GM12875 (cell line): ENCODE measurements around the gene TAF15.

ENCODE experiments used
- H3K4me3 ChIP-seq: one replicate; pipeline ENCODE4 v1.5.1; 2011; ENCODE audit warnings: low read depth, low read length, control low read depth
- TF ChIP-seq, protein P1 (sequence below): IDR thresholded peaks from 2 replicates; pipeline ENCODE4 v1.5.1; 2011; ENCODE audit warnings: low read depth, mild to moderate bottlenecking, control low read depth, inconsistent platforms, low read length, moderate library complexity, borderline replicate concordance; ENCODE audit not compliant: insufficient read depth

The TAF15 gene

DNA sequence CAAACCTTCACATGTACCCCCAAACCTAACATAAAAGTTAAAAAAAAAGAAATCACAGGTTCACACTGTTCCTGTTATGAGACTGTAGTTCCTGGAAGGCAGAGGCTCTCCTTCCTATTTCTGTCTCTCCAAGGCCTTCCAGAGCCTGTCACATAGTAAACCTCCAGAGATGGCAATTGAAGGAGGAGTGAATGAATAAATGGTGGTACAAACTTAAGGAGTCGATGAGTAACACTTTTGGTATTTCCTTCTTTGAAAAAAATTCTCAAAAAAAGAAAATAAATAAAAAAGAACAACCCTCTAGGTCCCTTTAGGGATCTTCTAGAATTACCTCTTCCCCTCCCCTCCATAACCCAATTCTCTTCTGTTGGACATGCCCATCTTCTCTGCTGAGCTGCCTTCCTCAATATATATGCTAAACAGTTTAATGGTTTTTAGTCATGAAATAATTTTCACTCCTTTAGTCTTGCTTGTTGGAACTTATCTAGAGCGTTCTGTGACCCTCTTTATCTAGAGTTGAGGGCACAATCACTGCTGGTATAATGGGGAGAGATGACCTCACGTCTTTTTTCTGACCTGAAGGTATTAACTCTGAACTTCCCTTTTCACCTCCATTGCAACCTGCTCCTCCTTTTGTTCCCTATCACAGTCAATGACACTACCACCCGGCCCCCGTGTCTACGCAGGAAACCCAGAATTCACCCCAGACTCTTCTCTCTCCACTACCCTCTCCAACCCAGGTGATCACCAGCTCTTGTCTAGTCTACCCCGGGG is 1.7 kb upstream of the TAF15 start:
- TF ChIP-seq, protein P1, sequence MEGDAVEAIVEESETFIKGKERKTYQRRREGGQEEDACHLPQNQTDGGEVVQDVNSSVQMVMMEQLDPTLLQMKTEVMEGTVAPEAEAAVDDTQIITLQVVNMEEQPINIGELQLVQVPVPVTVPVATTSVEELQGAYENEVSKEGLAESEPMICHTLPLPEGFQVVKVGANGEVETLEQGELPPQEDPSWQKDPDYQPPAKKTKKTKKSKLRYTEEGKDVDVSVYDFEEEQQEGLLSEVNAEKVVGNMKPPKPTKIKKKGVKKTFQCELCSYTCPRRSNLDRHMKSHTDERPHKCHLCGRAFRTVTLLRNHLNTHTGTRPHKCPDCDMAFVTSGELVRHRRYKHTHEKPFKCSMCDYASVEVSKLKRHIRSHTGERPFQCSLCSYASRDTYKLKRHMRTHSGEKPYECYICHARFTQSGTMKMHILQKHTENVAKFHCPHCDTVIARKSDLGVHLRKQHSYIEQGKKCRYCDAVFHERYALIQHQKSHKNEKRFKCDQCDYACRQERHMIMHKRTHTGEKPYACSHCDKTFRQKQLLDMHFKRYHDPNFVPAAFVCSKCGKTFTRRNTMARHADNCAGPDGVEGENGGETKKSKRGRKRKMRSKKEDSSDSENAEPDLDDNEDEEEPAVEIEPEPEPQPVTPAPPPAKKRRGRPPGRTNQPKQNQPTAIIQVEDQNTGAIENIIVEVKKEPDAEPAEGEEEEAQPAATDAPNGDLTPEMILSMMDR, result no peak
- no peak overlapping the region for H3K4me3 ChIP-seq

DNA sequence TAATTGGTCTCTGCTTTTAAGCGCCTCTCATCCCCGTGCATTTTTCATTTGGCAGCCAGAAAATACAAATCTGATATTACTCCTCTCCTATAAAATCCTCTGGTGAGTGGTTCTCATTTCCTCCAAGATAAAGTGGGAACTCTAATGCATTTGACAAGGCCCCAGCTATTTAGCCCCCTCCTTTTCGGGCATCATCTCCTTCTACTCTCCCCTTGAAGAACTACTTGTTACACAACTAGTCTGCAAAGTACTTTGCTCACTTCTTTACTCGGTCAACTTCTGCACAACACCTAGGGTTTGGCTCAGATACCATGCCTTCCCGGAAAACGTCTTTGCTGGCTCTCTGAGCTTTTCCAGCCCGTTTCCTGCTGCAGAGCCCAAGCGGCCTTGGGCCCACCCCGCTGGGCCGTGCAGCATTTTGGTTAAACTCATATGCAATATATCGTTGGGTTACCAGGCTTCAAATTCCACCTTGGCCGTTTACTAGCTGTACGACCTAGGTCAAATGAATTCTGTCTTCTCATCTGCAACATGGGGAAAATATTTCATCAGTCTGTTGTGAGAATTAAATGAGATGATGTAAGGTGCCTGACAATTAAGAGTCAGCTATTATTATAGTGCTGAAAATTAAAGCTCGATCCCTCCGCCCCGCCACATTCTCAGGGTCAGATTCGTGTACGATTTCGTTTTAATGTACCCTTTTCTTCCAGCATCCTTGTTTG is 883 bp upstream of the TAF15 start:
- H3K4me3 ChIP-seq, result peak overlapping the region; percentile 96
- TF ChIP-seq, protein P1, result no peak

DNA sequence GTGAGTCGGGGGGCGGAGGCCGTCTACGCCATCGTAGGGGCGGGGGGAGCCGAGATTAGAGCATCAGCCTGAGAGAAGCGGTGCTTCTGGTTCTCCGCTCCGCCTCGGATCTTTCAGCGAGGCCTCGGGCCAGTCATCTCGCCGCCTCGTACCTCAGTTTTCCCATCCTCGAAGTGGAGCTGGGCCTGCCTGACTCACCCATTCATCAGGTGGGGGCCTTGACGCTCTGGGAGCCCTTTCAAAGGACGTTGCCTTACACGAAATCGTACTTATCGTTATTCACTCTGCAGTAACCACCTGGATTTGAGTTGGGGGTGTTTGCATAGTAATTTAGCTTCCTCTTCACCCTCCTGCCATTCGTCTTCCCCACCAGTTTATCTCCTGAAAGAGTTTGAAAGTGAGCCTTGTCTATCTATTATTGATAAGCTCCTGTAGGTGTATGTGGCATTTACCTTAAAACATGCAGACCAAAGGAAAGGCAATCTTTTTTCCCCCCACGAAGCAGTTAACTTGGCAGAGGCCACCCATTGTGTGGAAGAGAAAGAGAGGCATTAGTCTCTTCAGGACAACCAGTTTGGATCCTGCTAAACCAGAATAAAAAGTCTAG is 674 bp downstream of the TAF15 start:
- H3K4me3 ChIP-seq, result peak overlapping the region; percentile 96
- TF ChIP-seq, protein P1, result no peak

DNA sequence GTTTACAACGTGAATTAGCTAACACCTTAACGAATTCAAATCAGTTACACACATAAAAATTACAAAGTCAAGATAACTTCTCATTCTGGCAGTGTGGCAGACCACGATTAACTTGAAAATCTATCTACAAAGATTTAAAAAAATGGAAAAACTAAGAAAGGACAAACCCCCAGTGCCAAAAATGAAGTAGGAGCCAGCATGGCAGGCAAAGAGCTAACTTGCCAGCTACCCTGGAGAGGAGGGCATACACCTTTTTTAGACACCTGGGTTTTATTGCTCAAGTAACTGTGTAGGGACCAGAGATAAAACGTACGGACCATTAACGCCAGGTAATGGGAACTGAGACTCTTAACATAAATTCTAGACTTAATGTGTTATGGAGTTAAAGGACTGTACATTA is 2.5 kb downstream of the TAF15 start:
- no peak overlapping the region for H3K4me3 ChIP-seq
- TF ChIP-seq, protein P1, result no peak

DNA sequence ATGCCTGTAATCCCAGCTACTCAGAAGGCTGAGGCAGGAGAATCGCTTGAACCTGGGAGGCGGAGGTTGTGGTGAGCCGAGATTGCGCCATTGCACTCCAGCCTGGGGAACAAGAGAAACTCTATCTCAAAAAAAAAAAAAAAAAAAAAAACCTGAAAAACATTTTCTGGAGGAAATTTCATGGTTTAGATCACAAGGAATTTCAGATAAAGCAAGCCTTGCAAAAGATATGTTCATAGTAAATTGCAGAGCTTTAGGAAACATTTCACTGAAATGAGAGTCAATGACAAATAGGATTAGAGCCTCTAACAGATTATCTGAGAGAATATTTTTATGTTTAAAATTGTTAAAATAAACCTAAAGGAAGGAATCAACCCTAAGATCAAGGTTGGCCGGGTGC is 3.2 kb downstream of the TAF15 start:
- TF ChIP-seq, protein P1, result no peak
- H3K4me3 ChIP-seq, result no peak overlapping the region

DNA sequence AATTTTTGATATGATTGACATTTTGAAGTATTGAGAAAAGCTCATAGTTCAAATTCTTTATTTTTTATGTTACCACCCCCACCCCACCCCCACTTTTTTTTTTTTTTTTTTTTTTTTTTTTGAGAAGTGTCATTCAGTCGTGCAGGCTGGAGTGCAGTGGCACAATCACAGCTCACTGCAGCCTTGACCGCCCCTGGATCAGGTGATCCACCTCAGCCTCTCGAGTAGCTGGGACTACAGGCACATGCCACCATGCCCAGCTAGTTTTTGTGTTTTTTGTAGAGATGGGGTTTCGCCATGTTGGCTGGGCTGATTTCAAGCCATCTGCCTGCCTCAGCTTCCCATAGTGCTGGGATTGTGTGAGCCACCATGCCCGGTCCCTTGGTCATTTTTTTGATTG is 7.4 kb downstream of the TAF15 start:
- TF ChIP-seq, protein P1, result no peak
- no peak overlapping the region for H3K4me3 ChIP-seq

DNA sequence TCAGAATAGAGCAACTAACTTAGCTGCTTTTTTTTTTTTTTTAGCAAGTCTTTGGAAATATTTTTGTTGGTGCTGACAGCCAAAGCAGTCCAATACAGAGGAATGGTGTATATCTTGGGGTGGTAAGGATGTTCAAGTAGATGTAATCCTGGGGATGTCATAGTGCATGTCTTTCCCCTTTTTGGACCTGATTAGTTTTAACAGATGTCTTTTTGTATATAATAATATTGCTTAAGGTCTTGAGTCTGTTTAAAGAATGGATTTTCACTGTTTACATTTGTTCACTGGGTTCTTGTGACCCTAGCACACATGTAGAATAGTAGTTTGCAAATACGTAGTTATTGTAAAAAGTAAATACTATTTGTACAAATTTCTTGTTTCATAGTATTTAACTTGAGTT is 7.9 kb downstream of the TAF15 start:
- TF ChIP-seq, protein P1, result no peak
- no peak overlapping the region for H3K4me3 ChIP-seq
